GM12878 (cell line): ENCODE measurements around the gene FOXP3. TPM values are rescaled to one million over a fixed set of nuclear protein-coding genes. Genes with fewer than 3 reads are reported as not detected.
A peak's percentile ranks its signal among the peaks of the same experiment; 100 is the strongest.

Source experiments
- BHLHE40 ChIP-seq, 2 experiments: fragments of 450-650 bp in 1 of 2; IDR thresholded peaks; 2 replicates each; pipeline ENCODE4 v1.6.1; 2011 to 2017; ENCODE audit warnings: low read depth in 2 of 2, borderline replicate concordance in 1 of 2, improper control_type of control experiment in 1 of 2, low read length in 1 of 2, mild to moderate bottlenecking in 1 of 2
- CEBPZ ChIP-seq: fragments of 150-350 bp; IDR thresholded peaks from 2 replicates; pipeline ENCODE4 v1.6.1; 2016; ENCODE audit warnings: low read depth, low read length
- CHD2 ChIP-seq: IDR thresholded peaks from 2 replicates; pipeline ENCODE4 v1.6.1; 2011; ENCODE audit warnings: low read depth, low read length, improper control_type of control experiment, borderline replicate concordance
- CREB1 ChIP-seq: IDR thresholded peaks from 2 replicates; pipeline ENCODE4 v1.6.1; 2012; ENCODE audit warnings: low read depth, mild to moderate bottlenecking, inconsistent platforms
- HDGF ChIP-seq: fragments of 450-650 bp; IDR thresholded peaks from 2 replicates; pipeline ENCODE4 v1.6.1; 2016; ENCODE audit warnings: antibody characterized with exemption
- IRF3 ChIP-seq: fragments of 450-650 bp; IDR thresholded peaks from 2 replicates; pipeline ENCODE4 v1.6.1; 2014; ENCODE audit warnings: mild to moderate bottlenecking
- MTA2 ChIP-seq: fragments of 450-650 bp; IDR thresholded peaks from 2 replicates; pipeline ENCODE4 v1.6.1; 2016; ENCODE audit warnings: low read depth, mild to moderate bottlenecking, moderate library complexity
- MYB ChIP-seq: fragments of 150-350 bp; IDR thresholded peaks from 2 replicates; pipeline ENCODE4 v1.6.1; 2014; ENCODE audit warnings: mild to moderate bottlenecking, low read depth, low read length, borderline replicate concordance
- NBN ChIP-seq: fragments of 450-650 bp; IDR thresholded peaks from 2 replicates; pipeline ENCODE4 v1.6.1; 2016
- NKRF ChIP-seq: fragments of 450-650 bp; conservative IDR thresholded peaks from 2 replicates; pipeline ENCODE4 v1.6.1; 2017; ENCODE audit warnings: mild to moderate bottlenecking, moderate library complexity
- PAX8 ChIP-seq: fragments of 450-650 bp; IDR thresholded peaks from 2 replicates; pipeline ENCODE4 v1.6.1; 2017; ENCODE audit warnings: mild to moderate bottlenecking, moderate library complexity
- POLR2A ChIP-seq: IDR thresholded peaks from 2 replicates; pipeline ENCODE4 v1.6.1; 2011; ENCODE audit warnings: low read depth, mild to moderate bottlenecking, low read length
- POLR2AphosphoS5 ChIP-seq: IDR thresholded peaks from 2 replicates; pipeline ENCODE4 v1.6.1; 2011; ENCODE audit warnings: mild to moderate bottlenecking, low read length, inconsistent platforms
- RB1 ChIP-seq: fragments of 450-650 bp; formaldehyde crosslinking; IDR thresholded peaks from 2 replicates; pipeline ENCODE4 v1.6.1; 2017; ENCODE audit warnings: mild to moderate bottlenecking, borderline replicate concordance
- RFX5 ChIP-seq: IDR thresholded peaks from 2 replicates; pipeline ENCODE4 v1.6.1; 2011; ENCODE audit warnings: low read depth, low read length, improper control_type of control experiment
- TAF1 ChIP-seq: IDR thresholded peaks from 2 replicates; pipeline ENCODE4 v1.6.1; 2011; ENCODE audit warnings: mild to moderate bottlenecking, low read depth, low read length, borderline replicate concordance
- USF2 ChIP-seq: IDR thresholded peaks from 2 replicates; pipeline ENCODE4 v1.6.1; 2011; ENCODE audit warnings: low read depth, low read length, improper control_type of control experiment, borderline replicate concordance
- ZNF274 ChIP-seq: IDR thresholded peaks from one replicate; pipeline ENCODE4 v1.8.0; 2011; ENCODE audit not compliant: insufficient read length, insufficient read depth
- ZSCAN29 ChIP-seq: fragments of 450-650 bp; IDR thresholded peaks from 2 replicates; pipeline ENCODE4 v1.6.1; 2017; ENCODE audit warnings: mild to moderate bottlenecking, moderate library complexity
- polyA plus RNA-seq, 11 experiments: library from polyadenylated mRNA; depleted of rRNA in 4 of 11; unstranded in 6 of 11; stranded (reverse) in 5 of 11; fragments of >200 nt; fragmentation: Nextera tagmentation in 4 of 11; fragmentation: Illumina TruSeq in 1 of 11; extraction: Ambion mirVana in 4 of 11; extraction: Trizol in 1 of 11; gene quantifications; 1 replicate in 1 of 11; 2 replicates in 10 of 11; pipeline versions ENCODE4 v1.2.1 to v1.2.3, GENCODE V29; 2011 to 2016; ENCODE audit warnings: inconsistent platforms in 2 of 11, missing spikeins in 2 of 11, low read depth in 1 of 11
- total RNA-seq, 4 experiments: library from RNA; depleted of rRNA in 3 of 4; stranded (reverse); fragments of >200 nt in 3 of 4; fragmentation: Illumina TruSeq in 1 of 4; extraction: Trizol in 1 of 4; gene quantifications; 2 replicates each; pipeline versions ENCODE4 v1.2.1 to v1.2.3, GENCODE V29; 2013 to 2021
- TF ChIP-seq, protein P1 (sequence below), 3 experiments: IDR thresholded peaks in 2 of 3; conservative IDR thresholded peaks in 1 of 3; 2 replicates each; pipeline ENCODE4 v1.5.1; 2011; ENCODE audit warnings: low read depth in 3 of 3, low read length in 3 of 3, mild to moderate bottlenecking in 3 of 3, control low read depth in 2 of 3, moderate library complexity in 2 of 3, inconsistent platforms in 1 of 3, mixed read lengths in 1 of 3; ENCODE audit not compliant: control insufficient read depth in 2 of 3, insufficient read depth in 1 of 3; ENCODE audit errors: extremely low read depth in 1 of 3

Gene FOXP3
- total and polyA plus RNA-seq, 10 of the 15 experiments (the other 5 are each of a cell fraction or from before 2014, with no cell fraction given) = 0.02 to 0.21 (median 0.08) TPM; not detected in 3

GRCh38 chrX:49269010-49269766 is 4.7 kb upstream of the FOXP3 start (continued):
- peak; percentile 87 for TF ChIP-seq IRF3
- peak; percentile 87 for TF ChIP-seq POLR2A
- TF ChIP-seq MYB = 0 out of 2 replicates have a peak, but pooled peaks have one; percentile 12
- TF ChIP-seq NBN = peak; percentile 91
- TF ChIP-seq POLR2AphosphoS5 = peak; percentile 78
- peak; percentile 95 for TF ChIP-seq HDGF
- TF ChIP-seq, protein P1, sequence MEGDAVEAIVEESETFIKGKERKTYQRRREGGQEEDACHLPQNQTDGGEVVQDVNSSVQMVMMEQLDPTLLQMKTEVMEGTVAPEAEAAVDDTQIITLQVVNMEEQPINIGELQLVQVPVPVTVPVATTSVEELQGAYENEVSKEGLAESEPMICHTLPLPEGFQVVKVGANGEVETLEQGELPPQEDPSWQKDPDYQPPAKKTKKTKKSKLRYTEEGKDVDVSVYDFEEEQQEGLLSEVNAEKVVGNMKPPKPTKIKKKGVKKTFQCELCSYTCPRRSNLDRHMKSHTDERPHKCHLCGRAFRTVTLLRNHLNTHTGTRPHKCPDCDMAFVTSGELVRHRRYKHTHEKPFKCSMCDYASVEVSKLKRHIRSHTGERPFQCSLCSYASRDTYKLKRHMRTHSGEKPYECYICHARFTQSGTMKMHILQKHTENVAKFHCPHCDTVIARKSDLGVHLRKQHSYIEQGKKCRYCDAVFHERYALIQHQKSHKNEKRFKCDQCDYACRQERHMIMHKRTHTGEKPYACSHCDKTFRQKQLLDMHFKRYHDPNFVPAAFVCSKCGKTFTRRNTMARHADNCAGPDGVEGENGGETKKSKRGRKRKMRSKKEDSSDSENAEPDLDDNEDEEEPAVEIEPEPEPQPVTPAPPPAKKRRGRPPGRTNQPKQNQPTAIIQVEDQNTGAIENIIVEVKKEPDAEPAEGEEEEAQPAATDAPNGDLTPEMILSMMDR (IDR thresholded peaks at IDR 0.05 in 2 of 3, conservative IDR thresholded peaks at IDR 0.05 in 1 of 3; ENCODE audit: control insufficient read depth in 2 of 3, extremely low read depth in 1 of 3, insufficient read depth in 1 of 3, low read depth in 3 of 3, low read length in 3 of 3) = no peak
- TF ChIP-seq TAF1 = peak; percentile 14; the same call in 1 of the 2 replicates
- TF ChIP-seq ZSCAN29 = no peak
- peak; percentile 95 for TF ChIP-seq CREB1
- TF ChIP-seq RB1 = no peak
- 0 out of 4 replicates have a peak, but pooled peaks have one; percentile 5 to 25 for TF ChIP-seq BHLHE40 (IDR thresholded peaks at IDR 0.05; ENCODE audit: borderline replicate concordance in 1 of 2, low read depth in 2 of 2, low read length in 1 of 2)
- TF ChIP-seq CHD2 = peak; percentile 95
- peak; percentile 85 for TF ChIP-seq RFX5
- no peak for TF ChIP-seq USF2
- TF ChIP-seq MTA2 = no peak
- no peak for TF ChIP-seq PAX8
- no peak for TF ChIP-seq ZNF274
- TF ChIP-seq NKRF = no peak
- TF ChIP-seq CEBPZ = peak; percentile 90
